Caki2 (cell line): ENCODE data around the gene DCST1. TPM values are rescaled to one million over a fixed set of nuclear protein-coding genes. Genes with fewer than 3 reads are reported as not detected.

Experiments used
- DNase-seq: peaks from one replicate; pipeline ENCODE4 v3.0.0-alpha.2; 2015; ENCODE audit warnings: low read depth
- in situ Hi-C: cut with HindIII; loops from 2 replicates; pipeline ENCODE4 v1.10.0; 2016; ENCODE audit warnings: low sequenced_read_pairs, low pct_unique_long_range_greater_than_20kb, mixed read lengths
- total RNA-seq: library from RNA; depleted of rRNA; stranded (reverse); fragments of >200 nt; shearing (Covaris generic); gene quantifications from 2 replicates; pipeline ENCODE4 v1.2.3, GENCODE V29; 2014; ENCODE audit warnings: low replicate concordance

The DCST1 gene
- total RNA-seq, 1 experiment from 2014 or later, result not detected

DNA sequence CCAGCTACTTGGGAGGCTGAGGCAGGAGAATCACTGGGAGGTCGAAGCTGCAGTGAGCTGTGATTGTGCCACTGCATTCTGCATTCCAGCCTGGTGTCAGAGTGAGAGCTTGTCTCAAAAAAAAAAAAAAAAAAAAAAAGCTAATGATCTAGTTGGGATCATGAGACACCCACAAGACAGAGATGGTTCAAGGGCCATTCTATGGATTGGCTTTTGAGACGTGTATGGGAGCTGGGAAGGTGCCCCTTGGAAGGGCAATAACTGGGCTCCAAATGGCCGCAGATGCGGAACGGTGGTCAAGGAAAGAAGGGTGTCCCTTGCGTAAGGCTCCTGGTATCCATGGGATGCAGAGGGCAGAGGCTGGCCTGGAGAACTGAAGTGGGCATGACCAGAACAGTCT is 10.7 kb downstream of the DCST1 start:
- DNase-seq, result no peak
- in situ Hi-C loops, result no loop called here

- in situ Hi-C loops, result no loop called here
- peak; percentile 68 for DNase-seq
Measured at GRCh38 chr1:155044812-155045657, 11.4 kb downstream of the DCST1 start.

- in situ Hi-C loops, result no loop called here
Measured at GRCh38 chr1:155048449-155049334, 15.1 kb downstream of the DCST1 start.

GRCh38 chr1:155049651-155050559 is 16.3 kb downstream of the DCST1 start:
- peak; percentile 12 for DNase-seq
- in situ Hi-C loops, result no loop called here

More at GRCh38 chr1:155048449-155049334, 15.1 kb downstream of the DCST1 start:
- DNase-seq, result no peak

GRCh38 chr1:155050560-155051341 is 17.1 kb downstream of the DCST1 start, which contains the start of gene ADAM15:
Gene ADAM15 (plus strand): TSS chr1:155051316. CDS start chr1:155051387, 71 bp downstream.
- peak; percentile 82 for DNase-seq
- in situ Hi-C loops, result no loop called here

DNA sequence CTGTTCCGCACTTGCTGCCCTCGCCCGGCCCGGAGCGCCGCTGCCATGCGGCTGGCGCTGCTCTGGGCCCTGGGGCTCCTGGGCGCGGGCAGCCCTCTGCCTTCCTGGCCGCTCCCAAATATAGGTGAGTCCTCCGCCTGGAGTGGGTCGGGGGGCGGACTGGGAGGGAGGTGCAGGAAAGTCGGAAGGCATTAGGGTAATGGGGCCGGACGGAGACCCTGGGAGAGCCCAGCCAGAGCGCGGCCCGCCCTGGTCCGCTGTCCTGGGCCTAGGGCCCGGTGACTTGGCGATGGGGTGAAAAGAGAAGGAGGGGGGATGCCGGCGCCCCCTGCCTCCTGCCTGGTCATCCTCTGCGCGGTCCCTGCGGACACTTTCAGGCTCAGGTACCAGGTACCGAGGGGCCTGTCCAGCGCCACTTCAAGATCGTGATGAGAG is 17.7 kb downstream of the DCST1 start:
- DNase-seq, result no peak
- in situ Hi-C loops, result no loop called here

GRCh38 chr1:155051777-155052398 is 18.3 kb downstream of the DCST1 start:
- peak; percentile 27 for DNase-seq
- in situ Hi-C loops, result no loop called here

- in situ Hi-C loops, result no loop called here
Measured at GRCh38 chr1:155052439-155053395, 19.1 kb downstream of the DCST1 start.

DNA sequence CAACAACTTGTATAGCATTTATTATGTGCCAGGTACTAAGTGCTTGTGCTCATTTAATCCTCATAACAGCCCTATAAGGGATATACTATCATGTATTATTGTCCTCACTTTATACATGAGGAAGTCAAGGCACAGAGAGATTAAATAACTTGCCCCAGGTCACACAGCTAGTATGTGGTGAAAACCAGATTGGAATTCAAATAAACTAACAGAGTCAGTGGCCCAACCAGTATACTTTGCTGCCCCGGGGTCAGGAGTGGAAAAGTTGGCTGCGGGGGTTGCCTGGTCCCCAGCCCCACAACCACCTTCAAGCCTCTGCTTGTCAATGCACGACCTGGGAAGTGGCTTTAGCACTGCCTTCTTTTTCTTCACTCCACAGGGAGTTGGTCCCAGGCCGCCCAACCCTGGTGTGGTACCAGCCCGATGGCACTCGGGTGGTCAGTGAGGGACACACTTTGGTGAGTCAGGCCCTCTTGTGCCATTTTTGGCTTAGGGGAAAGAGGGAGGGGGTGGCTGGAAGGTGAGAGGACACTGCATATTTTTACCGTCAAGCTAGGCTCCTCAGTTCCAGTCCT is 20.0 kb downstream of the DCST1 start:
- in situ Hi-C loops, result no loop called here
- no peak for DNase-seq

More at GRCh38 chr1:155052439-155053395, 19.1 kb downstream of the DCST1 start:
- DNase-seq, result no peak

DNA sequence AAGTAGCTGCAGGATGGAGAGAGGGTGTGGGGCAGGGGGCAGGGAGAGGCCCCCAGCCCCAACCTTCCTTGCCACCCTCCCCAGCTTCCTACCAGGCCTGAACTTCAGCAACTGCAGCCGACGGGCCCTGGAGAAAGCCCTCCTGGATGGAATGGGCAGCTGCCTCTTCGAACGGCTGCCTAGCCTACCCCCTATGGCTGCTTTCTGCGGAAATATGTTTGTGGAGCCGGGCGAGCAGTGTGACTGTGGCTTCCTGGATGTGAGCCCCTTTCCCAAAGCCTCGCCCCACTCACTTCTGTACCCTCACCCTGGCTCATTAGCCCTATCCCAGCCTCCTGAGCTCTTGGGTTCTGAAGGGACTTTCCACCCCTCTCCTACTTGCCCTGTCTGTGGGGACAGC is 23.5 kb downstream of the DCST1 start:
- in situ Hi-C loops, result no loop called here
- DNase-seq, result no peak

- DNase-seq, result no peak
- in situ Hi-C loops, result no loop called here
Measured at GRCh38 chr1:155057788-155058211, 24.2 kb downstream of the DCST1 start.

DNA sequence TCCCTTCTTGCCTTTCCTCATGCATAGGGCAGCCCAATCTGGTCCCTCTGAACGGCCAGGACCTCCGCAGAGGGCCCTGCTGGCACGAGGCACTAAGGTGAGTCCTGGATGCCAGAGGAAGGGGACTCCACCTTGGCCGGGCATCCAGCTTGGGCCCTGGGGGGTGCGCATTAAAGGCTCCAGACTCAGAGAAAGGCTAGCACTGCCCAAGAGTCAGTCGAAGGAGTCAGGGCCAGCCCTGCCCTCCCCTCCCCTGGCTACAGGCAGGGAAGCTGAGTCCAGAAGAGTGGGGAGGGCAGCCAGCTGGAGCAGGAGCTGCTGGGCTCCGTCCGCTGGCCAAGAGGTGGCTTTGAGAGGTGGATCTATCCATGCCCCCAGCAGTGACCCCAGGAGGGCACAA is 27.1 kb downstream of the DCST1 start:
- in situ Hi-C loops, result no loop called here
- no peak for DNase-seq

- peak; percentile 83 for DNase-seq
- in situ Hi-C loops, result no loop called here
Measured at GRCh38 chr1:155061381-155062150, 27.9 kb downstream of the DCST1 start.

DNA sequence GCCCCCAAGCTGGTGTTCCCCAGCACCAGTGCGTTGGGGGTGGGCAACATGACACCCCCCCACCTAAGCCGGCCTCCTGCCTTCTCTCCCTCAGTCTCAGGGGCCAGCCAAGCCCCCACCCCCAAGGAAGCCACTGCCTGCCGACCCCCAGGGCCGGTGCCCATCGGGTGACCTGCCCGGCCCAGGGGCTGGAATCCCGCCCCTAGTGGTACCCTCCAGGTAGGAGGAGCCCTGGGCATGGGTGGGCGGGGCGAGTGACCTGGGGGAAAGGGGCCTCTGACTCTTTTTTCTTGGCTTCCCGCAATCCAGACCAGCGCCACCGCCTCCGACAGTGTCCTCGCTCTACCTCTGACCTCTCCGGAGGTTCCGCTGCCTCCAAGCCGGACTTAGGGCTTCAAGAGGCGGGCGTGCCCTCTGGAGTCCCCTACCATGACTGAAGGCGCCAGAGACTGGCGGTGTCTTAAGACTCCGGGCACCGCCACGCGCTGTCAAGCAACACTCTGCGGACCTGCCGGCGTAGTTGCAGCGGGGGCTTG is 28.6 kb downstream of the DCST1 start:
- DNase-seq, result no peak
- in situ Hi-C loops, result no loop called here
